GM21367 (cell line): ENCODE data around the gene TREX2.

Experiments
- ATAC-seq: cut with Tn5 transposase; IDR thresholded peaks from one replicate; pipeline ENCODE4 v1.9.1; 2021; ENCODE audit not compliant: unreplicated experiment

Gene TREX2

GRCh38 chrX:153457136-153457825 lies 11.4 kb upstream of the TREX2 start:
- ATAC-seq = no peak

DNA sequence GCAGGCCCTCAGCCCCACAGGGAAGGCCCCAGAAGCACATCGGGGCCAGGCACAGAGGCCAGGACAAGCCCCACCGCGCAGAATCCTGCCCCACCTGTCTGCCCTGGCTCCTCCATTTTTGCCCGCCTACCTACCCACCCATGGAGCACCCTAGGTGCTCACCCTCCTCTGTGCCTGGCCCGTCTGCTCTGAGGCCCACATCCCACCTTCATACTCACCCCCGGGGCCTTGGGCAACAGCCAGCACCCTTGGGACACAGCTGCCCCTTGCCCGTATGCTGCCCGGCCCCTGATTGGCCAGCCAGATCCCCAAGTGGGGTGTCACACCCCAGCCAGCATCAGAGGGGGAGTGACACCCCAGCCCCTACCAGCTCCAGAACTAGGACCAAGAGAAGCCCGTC lies 10.8 kb upstream of the TREX2 start:
- no peak for ATAC-seq

DNA sequence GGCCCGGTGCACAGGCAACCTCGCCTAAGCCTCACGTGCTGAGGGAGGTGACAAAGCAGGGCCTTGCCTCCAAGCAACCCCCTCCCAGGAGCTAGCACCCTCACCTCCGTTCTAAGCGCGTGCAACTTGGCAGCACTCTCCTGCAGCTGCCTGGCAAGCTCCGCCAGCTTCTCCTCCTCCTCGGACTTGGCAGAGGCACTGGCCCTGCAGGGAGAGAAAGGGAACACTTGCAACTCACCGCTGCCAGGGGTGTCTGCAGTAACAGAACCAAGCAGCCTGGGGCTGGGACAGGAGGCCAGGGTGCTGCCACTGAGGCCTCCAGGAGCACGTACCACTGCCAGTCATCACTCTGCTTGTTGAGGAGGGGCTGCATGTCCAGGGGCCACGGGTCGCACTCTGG lies 10.3 kb upstream of the TREX2 start:
- ATAC-seq = no peak

DNA sequence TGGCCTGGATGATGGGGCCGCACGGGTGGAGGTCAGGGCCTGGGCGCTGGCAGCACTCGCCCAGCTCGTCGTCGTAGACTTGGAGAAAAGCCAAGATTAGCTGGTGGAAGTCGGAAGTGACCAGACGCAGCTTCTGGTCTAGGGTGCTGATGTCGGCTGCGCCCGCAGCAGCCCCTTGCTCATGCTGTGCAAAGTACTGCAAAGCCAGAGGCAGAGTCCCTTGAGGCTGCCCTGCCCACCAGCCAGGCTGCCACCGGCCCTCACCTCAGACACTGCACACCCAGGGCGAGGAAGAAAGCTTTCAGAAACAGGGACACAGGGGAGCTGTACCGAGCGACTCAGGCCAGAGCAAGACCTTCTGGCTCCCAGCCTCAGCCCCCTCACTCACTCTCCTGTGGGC lies 9.7 kb upstream of the TREX2 start:
- no peak for ATAC-seq

- no peak for ATAC-seq
These were observed 9.2 kb upstream of the TREX2 start for GRCh38 chrX:153454901-153455550.

GRCh38 chrX:153450949-153451277 lies 5.1 kb upstream of the TREX2 start:
- ATAC-seq = no peak

GRCh38 chrX:153450114-153450948 lies 4.5 kb upstream of the TREX2 start:
- ATAC-seq = no peak

DNA sequence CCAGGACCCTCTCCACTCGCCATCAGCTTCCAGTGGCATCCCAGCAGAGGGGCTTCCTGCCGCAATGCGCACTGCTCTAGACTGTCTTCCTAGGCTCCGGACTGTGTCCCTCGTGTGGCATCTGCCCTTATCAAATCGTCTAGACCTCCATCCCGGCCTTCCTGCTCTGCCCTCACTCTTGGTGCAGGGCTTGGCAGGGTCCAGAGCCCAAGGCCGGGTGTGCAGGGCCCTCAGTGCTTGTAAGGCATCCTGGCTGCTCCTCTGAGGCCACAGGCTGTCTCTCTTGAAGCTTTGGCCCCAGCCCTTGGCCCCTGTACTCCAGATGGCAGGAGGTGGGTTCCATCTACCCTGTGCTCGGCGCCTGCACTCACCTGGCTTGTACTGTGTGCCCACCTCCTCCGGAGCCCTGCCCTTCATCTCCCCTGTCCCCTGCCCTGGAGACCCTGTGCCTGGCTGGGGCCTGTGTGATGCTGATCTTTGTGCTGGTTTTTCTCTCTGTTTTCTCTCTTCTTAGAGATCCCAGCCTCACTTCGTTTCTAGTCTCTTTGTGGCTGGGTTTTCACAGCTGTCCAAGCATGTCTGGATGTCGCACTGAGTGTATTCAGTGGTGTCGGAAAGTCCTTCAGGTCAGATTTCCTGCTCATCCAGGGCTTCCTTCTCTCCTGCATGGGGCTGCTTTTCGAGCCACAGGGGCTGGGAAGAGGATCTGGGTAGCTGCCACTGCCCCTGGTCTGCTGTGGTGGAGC lies 3.7 kb upstream of the TREX2 start:
- no peak for ATAC-seq

GRCh38 chrX:153448556-153449367 lies 2.9 kb upstream of the TREX2 start:
- no peak for ATAC-seq

DNA sequence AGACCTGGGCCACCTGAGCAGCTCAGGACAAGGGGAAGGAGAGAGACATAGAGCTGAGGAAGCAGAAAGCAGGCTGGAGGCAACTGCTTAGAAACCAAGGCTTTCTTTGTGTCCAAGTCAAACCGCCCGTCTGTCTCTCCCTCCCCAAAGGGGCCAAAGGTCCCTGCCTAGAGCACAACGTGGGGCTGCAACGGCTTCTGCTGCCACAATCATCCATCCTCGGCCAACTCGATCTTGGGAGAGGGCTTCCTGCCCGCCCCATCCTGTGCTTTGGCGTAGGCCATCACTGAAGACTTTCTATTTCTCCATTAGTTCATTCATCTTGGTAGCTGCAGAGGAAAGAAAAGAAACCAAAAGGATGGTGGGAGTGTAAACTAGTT lies 1.7 kb upstream of the TREX2 start:
- no peak for ATAC-seq

GRCh38 chrX:153446950-153447580 lies 1.2 kb upstream of the TREX2 start:
- no peak for ATAC-seq

DNA sequence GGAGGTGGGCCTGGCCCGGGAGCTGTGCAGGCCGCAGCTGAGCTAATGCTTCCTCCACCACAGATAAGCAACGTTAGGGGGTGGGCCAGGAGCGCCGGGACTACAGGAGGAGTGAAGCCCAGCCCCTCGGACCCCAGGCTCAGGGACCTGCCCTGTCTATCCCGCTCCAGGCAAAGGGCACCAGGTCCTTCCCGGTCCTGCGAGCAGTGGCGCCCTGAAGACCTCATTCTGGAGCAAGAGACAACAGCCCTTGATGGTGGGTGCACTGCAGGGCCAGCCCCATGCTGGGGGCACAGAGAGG lies 730 bp upstream of the TREX2 start:
- no peak for ATAC-seq

DNA sequence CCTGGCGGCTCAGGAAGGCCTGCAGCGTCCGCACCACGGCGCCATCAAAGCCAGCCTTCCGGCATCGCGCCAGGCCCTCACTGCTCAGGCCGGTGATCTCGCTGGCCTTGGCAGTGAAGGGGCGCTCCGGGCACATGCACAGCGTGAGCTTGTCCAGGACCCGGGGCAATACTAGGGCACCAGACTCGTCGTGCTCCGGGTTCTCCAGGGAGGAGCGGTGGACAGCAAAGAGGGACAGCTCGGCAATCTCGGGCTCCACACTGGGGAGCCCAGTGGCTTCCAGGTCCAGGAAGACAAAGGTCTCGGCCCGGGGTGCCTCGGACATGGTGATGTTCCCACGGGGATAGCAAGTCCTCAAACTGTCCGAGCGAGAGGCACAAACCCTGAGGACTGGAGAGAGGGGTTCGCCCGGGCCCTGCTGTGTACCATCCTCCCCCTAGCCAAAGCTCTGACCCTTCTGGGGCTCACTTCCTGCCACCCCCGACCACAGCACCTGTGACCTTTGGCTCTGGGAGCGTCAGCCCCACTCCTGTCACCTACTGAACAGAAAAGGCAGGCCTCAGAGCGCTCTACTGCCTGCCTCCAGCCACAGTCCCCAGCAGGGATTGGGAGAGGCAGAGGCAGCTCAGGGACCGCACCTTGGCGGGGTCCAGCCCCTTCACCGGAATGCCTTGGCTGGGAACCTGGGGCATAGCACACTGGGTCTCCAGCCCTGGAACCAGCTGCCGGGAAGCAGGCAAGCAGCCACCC lies 575 bp downstream of the TREX2 start:
- ATAC-seq = no peak

DNA sequence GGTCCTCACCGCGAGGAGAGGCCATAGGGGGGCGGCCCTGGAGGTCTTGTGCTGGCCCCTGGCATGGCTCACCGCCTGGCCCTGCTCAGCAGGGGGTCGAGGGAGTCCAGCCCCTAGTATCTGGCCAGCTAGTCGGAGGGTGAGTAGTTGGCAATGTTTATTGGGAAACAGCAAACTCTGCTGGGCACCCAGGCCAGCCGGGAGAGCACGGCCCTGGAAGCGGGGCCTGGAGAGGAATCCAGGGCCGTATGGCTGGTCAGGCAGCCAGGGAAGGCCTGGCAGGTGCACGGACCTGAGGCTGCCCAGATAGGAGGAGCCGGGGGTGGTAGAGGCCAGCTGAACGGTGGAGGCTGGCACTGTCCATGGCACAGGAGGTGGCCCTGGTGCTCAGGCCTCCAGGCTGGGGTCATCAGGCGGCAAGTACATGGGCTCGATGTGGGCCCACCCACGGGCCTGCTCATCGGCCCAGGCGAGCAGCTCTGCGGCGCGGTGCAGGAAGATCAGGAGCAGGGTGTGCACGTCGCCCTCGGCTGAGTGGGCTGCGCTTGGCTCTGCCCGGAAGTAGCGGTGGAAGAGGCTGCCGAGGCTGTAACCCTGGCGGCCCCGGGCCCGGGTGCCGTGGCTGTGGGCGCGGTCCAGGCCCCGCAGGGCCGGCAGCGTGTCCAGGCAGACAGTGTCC lies 1.4 kb downstream of the TREX2 start:
- no peak for ATAC-seq

GRCh38 chrX:153443476-153444332 lies 2.2 kb downstream of the TREX2 start:
- no peak for ATAC-seq

DNA sequence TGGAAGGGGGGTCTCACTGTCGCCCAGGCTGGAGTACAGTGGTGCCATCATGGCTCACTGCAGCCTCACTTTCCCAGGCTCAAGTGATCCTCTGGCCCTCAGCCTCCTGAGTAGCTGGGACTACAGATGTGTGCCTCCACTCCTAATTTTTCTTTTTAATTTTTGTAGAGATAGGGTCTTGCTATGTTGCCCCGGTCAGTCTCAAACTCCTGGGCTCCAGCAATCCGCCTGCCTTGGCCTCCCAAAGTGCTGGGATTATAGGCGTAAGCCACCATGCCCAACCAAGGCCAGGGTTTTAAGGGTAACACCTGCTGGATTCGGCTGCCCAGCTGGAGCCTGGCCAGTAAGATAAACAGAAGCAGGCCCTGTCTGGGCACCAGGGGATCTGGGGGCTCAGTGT lies 3.4 kb downstream of the TREX2 start:
- no peak for ATAC-seq

DNA sequence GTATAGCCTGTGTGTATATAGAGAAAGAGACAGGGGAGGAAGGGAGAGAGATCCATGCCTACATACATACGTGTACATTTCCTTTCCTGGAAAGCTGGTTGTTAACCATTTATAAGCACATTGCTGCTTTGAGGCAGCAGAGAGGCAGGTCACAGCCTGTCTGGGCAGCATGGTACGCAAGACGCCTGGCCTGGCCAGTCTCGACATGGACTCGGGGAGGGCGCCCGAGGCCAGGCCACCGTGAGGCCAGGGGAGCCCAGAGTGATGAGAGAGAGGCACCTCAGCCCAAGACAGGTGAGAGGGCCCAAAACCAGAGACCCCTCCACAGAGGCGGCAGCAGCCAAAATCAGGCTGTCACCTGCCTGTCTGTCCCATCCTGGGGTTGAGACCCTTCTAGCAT lies 3.9 kb downstream of the TREX2 start:
- no peak for ATAC-seq

- ATAC-seq = no peak
These were observed 4.6 kb downstream of the TREX2 start for GRCh38 chrX:153441296-153441695.
